Activated CD4-positive, alpha-beta memory T cell treated with anti-CD3 and anti-CD28 coated beads, Interleukin-2, amount 10 ng/mL, durations not matched to agents 7 days and 5 days (primary cell): Measurements from ENCODE around the gene GFRA3. TPM values are rescaled to one million over a fixed set of nuclear protein-coding genes. Genes with fewer than 3 reads are reported as not detected.

Experiments used
- CTCF ChIA-PET: fragments of 350-600 bp; sonication (Branson Sonifier 250); formaldehyde crosslinking; loops from one replicate; lab custom pipeline; 2021; ENCODE audit warnings: antibody characterized with exemption, inconsistent platforms; lab: Charles Lee
- POLR2A ChIA-PET: fragments of 350-600 bp; sonication (Branson Sonifier 250); formaldehyde crosslinking; loops from one replicate; lab custom pipeline; 2021; ENCODE audit warnings: antibody characterized with exemption; lab: Charles Lee
- DNase-seq: peaks from one replicate; pipeline ENCODE4 v3.0.0-alpha.2; 2020
- H3K27ac Mint-ChIP-seq: one replicate; pipeline ENCODE4 v1.8.0; 2021; ENCODE audit warnings: mild to moderate bottlenecking, mixed read lengths
- H3K27me3 Mint-ChIP-seq: one replicate; pipeline ENCODE4 v1.8.0; 2021; ENCODE audit warnings: mixed read lengths
- H3K36me3 Mint-ChIP-seq: one replicate; pipeline ENCODE4 v1.8.0; 2021; ENCODE audit warnings: low read depth, mixed read lengths
- H3K4me1 Mint-ChIP-seq: one replicate; pipeline ENCODE4 v1.8.0; 2021; ENCODE audit warnings: mixed read lengths
- H3K4me3 Mint-ChIP-seq: one replicate; pipeline ENCODE4 v1.8.0; 2021; ENCODE audit warnings: mild to moderate bottlenecking, mixed read lengths
- H3K9me3 Mint-ChIP-seq: one replicate; pipeline ENCODE4 v1.8.0; 2021; ENCODE audit warnings: mixed read lengths
- total RNA-seq, 2 experiments: library from RNA; stranded (reverse); gene quantifications; one replicate each; pipeline ENCODE4 v1.2.3, GENCODE V29; 2021

Gene GFRA3
- total RNA-seq, 2 experiments from 2014 or later, result not detected

DNA sequence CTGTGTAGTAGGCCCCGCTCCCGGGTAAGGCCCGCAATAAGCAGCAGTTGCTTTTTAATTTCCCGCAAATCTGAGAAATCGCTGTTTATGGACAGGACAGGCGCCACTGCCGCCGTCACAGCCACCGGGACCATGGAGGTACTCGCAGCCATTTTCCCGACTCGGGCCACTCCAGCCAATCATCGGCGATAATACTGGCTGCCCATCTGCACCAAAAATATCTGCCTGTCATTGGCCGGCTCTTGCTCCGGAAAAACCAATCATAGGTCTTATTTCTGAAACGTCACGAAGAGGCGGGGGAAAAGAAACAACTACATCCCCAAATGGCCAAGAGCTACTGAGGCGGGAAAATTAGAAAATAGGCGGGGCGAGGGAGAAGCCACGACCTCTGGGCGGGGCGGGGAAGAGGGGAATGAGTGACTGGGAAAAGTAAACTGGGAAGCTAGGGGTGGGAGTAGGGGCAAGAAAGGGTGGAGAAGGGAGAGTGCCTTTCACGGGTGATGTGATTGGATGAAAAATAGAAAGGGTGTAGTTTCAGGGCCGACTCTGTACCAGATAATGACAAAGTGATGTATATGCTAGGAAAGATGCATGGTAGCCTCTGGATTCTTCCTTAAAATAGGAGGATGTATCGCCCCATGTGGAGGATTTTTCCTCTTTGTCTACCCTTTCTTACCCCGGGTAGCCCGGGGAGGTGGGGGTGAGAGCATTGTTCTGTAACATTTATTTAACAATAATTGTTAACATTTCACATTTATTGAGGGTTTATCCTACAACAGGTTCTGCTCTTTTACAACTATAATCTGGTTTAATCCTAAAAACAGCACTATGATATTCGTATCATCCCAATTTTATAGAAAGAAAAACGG is 61.0 kb downstream of the GFRA3 start, which contains the start of gene CDC23:
CDC23 (minus strand) TSS at position 163 of the 869 bp plus-strand sequence; CDS start at position 152, 11 bp downstream.
- ChIA-PET CTCF (interaction anchor here (0.6 to 4.0 kb wide), 8 partner anchors 9 to 1190 kb away, joined by 3 to 41 read pairs (median 4); partner anchors contain the start of genes BRD8, EGR1, ETF1 and KDM3B), POLR2A (interaction anchor here (0.6 to 2.8 kb wide), 19 partner anchors 11 to 459 kb away, joined by 3 to 30 read pairs (median 4); partner anchors contain the start of genes BRD8, CDC25C, EGR1 and HNRNPA0)
- Mint-ChIP-seq H3K4me1 (peaks cover 24% of the 10 kb centered on the region), H3K4me3 (peak within 1 kb of the TSS; percentile 99), H3K27me3 (no peaks in the 10 kb centered on the region), H3K27ac (peak within 1 kb of the TSS; percentile 92), H3K36me3 (peaks cover 13% of the 10 kb centered on the region), H3K9me3 (no peaks in the 10 kb centered on the region)
- peak; percentile 94 for DNase-seq

DNA sequence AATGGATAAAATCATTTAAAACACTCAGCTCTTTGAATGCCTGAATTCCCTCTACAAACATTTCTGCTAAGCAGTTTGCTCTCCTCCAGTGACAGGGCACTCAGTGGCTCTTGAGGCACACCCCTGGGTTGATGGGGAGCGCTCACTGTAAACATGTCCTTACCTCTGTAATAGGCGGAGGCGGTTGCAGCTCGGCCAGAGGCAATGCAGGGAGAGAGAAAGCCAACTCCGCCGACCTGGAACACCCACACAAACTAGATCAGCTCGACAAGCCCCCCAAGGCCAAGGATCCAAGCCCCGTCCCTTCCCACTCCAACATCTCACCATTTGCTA is 61.6 kb downstream of the GFRA3 start:
- DNase-seq, result no peak
- no peaks in the 10 kb centered on the region for H3K27me3 Mint-ChIP-seq
- ChIA-PET CTCF (interaction anchor here (0.6 to 4.0 kb wide), 6 partner anchors 30 to 330 kb away, joined by 3 to 41 read pairs (median 4); partner anchors contain the start of genes BRD8, EGR1, ETF1 and KDM3B), POLR2A (interaction anchor here (0.9 to 2.8 kb wide), 16 partner anchors 11 to 363 kb away, joined by 3 to 30 read pairs (median 5); partner anchors contain the start of genes BRD8, CDC25C, EGR1 and HSPA9)
- H3K4me3 Mint-ChIP-seq, result peak overlapping the region; percentile 99
- peaks cover 24% of the 10 kb centered on the region for H3K4me1 Mint-ChIP-seq
- no peaks in the 10 kb centered on the region for H3K9me3 Mint-ChIP-seq
- peaks cover 18% of the 10 kb centered on the region for H3K36me3 Mint-ChIP-seq
- peak overlapping the region; percentile 92 for H3K27ac Mint-ChIP-seq

- H3K9me3 Mint-ChIP-seq, result no peaks in the 10 kb centered on the region
- H3K27ac Mint-ChIP-seq, result no peak overlapping the region
- ChIA-PET CTCF (interaction anchor here (0.7 kb wide), 1 partner anchor 20 kb away, joined by 3 read pairs; no protein-coding TSS in a partner anchor), POLR2A (no interaction called here)
- no peaks in the 10 kb centered on the region for H3K27me3 Mint-ChIP-seq
- peaks cover 24% of the 10 kb centered on the region for H3K4me1 Mint-ChIP-seq
- DNase-seq, result no peak
- no peak overlapping the region for H3K4me3 Mint-ChIP-seq
- H3K36me3 Mint-ChIP-seq, result peaks cover 18% of the 10 kb centered on the region
These were observed 63.4 kb downstream of the GFRA3 start for GRCh38 chr5:138210985-138211384.

Other genes starting within 250 kb of the GFRA3 start
- 10 to 100 TPM; 24.9 to 25.3 TPM for gene FAM13B, start 241.5 kb downstream of the GFRA3 start, total RNA-seq
- not detected for gene WNT8A, start 190.6 kb downstream of the GFRA3 start, total RNA-seq
- not detected for gene NME5, start 135.2 kb downstream of the GFRA3 start, total RNA-seq
- 10 to 100 TPM; 62.9 to 72.7 TPM for gene BRD8, start 96.0 kb downstream of the GFRA3 start, total RNA-seq
- gene KIF20A, start 95.5 kb downstream of the GFRA3 start, total RNA-seq, result 10 to 100 TPM; 50.7 to 55.7 TPM
- gene CDC23, start 61.3 kb downstream of the GFRA3 start, total RNA-seq, result 10 to 100 TPM; 32.3 to 33.3 TPM
- 10 to 100 TPM; 15.2 to 18.4 TPM for gene CDC25C, start 57.2 kb upstream of the GFRA3 start, total RNA-seq
- 10 to 100 TPM; 21.7 to 27.1 TPM for gene FAM53C, start 63.6 kb upstream of the GFRA3 start, total RNA-seq
- 10 to 100 TPM; 51.9 to 57.9 TPM for gene KDM3B, start 78.1 kb upstream of the GFRA3 start, total RNA-seq
- 1 to 10 TPM in 1 of 2 experiments, under 1 TPM in 1; 0.76 to 1.1 TPM for gene REEP2, start 164.4 kb upstream of the GFRA3 start, total RNA-seq
- gene EGR1, start 190.9 kb upstream of the GFRA3 start, total RNA-seq, result 10 to 100 TPM; 21.0 to 21.6 TPM